AG09309 (cell line): ENCODE measurements around the gene ALDH4A1.
"Not testable (repeated sequence)": the region's sequence is repeated elsewhere in the genome, so short reads cannot be mapped to it uniquely, and the experiment has no call there.

Experiments used
- DNase-seq: peaks from one replicate; pipeline ENCODE4 v3.0.0-alpha.2; 2010; ENCODE audit warnings: low read depth
- H3K4me3 ChIP-seq: 2 replicates; pipeline ENCODE4 v1.5.1; 2011; ENCODE audit warnings: mild to moderate bottlenecking, low read depth, low read length, moderate library complexity; ENCODE audit not compliant: control insufficient read depth
- TF ChIP-seq, protein P1 (sequence below): IDR thresholded peaks from 2 replicates; pipeline ENCODE4 v1.5.1; 2011; ENCODE audit warnings: mild to moderate bottlenecking, low read depth, low read length, inconsistent platforms; ENCODE audit not compliant: insufficient read depth, control insufficient read depth; ENCODE audit errors: missing control alignments

Gene ALDH4A1

DNA sequence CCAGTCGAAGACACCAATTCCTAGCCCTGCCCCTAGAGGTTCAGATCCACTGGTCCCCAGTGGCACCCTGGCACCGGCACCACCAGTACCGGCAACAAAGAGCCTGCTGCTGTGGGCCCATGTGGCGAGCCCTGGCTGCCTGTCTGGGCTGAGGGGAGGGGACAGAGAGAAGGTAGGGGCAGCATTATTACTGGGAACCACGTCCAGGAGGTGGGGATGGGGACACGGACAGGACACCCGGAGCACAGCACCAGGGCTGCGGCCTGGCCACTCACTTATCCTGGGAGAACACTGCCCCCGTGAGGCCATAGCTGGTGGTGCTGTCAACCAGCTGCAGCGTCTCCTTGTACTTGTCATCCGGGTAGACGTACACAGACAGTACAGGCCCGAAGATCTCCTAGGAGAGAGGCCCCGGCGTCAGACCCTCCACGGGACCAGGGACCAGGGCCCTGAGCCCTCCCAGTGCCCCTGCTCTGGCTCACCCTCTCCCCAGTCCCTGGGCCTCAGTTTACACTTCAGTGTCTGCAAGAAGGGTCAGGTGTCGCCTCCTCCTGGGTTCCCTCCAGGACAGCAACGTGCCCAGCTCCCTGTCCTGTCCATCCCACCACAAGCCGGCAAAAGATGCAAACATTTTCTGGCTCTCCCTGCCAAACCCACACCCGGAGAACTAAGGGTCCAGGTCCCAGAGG lies 27.1 kb downstream of the ALDH4A1 start:
- no peak overlapping the region for H3K4me3 ChIP-seq
- peak; percentile 50 for DNase-seq
- TF ChIP-seq, protein P1, sequence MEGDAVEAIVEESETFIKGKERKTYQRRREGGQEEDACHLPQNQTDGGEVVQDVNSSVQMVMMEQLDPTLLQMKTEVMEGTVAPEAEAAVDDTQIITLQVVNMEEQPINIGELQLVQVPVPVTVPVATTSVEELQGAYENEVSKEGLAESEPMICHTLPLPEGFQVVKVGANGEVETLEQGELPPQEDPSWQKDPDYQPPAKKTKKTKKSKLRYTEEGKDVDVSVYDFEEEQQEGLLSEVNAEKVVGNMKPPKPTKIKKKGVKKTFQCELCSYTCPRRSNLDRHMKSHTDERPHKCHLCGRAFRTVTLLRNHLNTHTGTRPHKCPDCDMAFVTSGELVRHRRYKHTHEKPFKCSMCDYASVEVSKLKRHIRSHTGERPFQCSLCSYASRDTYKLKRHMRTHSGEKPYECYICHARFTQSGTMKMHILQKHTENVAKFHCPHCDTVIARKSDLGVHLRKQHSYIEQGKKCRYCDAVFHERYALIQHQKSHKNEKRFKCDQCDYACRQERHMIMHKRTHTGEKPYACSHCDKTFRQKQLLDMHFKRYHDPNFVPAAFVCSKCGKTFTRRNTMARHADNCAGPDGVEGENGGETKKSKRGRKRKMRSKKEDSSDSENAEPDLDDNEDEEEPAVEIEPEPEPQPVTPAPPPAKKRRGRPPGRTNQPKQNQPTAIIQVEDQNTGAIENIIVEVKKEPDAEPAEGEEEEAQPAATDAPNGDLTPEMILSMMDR, result peak; percentile 87

DNA sequence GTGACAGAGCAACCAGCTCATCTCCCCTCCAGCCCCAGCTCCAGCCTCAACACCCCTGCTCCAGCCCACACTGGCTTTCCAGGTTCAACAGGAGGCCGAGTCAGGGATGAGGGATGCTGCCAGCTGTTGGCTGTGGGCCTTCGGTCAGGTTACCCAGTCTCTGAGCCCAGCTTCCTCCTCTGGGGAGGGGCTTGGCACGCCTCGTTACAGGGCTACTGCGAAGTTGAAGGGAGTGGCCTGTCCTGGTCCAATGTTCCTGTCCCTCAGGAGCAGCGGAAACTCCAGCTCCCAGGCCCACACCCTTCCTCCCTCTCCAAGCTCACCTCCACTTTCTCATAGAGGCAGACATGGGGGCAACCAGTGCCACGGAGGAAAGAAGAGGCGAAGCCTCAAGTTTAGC lies 27.8 kb downstream of the ALDH4A1 start:
- H3K4me3 ChIP-seq, result no peak overlapping the region
- TF ChIP-seq, protein P1, result no peak
- DNase-seq, result no peak

DNA sequence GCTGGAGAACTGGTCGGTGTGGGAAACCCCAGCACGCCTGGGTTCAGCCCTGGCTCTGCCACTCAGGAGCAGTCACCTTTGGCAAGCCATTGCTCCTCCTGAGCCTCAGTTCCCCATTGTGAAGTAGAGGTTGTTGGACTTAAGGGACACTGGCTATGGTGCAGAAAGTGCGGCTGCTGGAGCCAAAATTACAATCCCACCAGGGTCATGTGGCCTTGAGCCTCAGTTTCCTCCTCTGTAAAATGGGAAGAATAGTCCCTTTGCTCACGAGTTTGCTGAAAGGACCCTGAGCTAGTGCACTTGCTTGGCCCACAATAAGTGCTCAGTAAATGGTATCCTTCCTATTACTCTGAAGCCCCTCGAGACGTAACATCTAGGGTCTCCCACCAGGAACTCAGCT lies 28.3 kb downstream of the ALDH4A1 start:
- TF ChIP-seq, protein P1, result no peak
- H3K4me3 ChIP-seq, result no peak overlapping the region
- DNase-seq, result no peak

DNA sequence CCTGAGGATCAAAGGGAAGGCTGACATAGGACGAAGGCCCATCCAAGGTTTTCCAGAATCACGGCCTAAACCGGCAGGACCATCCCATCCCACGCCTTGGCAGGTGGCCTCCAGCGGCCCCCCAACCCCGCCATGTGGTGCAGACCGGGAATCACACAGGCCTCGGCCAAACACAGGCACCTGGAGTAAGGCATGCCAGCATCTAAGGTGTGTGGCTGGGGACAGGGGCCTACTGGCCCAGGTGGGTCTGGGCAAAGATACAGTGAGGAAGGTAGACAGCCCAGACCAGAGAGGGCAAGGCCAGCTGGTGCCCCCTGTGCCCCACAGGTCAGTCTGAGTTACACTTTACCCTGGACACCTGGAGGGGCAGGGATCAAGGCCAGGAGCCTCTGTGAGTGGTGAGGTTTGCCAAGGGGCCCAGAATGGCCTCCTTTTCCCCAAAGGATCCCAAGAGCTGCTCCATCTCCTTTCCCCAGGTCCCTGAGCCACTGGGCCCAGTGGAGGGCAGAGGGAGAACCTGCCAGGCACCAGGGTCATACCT lies 30.2 kb downstream of the ALDH4A1 start:
- no peak for DNase-seq
- TF ChIP-seq, protein P1, result no peak
- no peak overlapping the region for H3K4me3 ChIP-seq

DNA sequence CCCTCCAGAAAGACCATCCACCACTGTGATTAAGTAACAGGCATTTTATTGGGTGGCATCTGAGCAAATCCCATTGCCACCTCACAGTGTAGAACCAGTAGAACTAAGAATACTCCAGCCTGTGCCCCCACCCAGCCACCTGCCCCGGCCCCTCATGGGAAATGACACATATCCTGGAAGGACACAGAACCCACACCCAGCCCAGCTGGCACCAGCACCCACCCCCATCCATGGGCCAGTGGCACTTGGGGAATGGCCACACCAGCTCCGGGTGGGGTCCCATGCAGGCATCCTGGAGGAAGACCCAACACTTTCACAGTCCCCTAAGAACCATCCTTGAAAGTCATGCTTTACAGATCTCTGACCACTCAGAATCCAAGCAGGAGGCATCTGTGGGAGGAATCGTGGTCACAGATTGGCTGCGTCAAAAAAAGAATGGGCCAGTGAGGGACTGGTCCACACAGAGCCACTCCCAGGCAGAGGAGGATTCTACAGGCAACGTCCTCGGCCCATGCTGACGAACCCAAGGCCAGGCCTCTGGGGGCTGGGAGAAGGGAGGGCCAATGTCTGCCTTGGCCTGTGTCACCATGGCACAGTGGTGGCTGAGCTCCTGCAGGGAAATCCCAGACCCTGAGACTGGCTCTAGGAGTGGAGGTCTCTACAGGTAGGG lies 30.8 kb downstream of the ALDH4A1 start:
- TF ChIP-seq, protein P1, result no peak

DNA sequence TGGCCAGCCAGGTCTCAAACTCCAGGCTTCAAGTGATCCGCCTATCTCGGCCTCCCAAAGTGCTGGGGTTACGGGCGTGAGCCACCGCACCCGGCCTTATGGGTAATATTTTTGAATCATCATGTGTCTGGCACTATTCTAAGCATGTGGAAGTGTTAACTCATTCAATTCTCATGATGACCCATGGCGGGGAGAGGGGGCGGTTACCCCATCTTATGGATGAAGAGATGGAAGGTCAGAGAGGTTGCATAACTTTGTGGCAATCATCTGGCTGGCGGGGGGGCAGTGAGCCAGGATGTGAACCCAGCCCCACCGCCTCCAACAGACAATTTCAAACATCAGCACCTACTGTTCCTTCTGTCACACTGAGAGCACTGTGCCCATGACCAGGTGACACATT lies 31.4 kb downstream of the ALDH4A1 start:
- TF ChIP-seq, protein P1, result no peak
- no peak for DNase-seq
- H3K4me3 ChIP-seq, result no peak overlapping the region

More for the DNA sequence above, 30.8 kb downstream of the ALDH4A1 start:
- no peak overlapping the region for H3K4me3 ChIP-seq
- no peak for DNase-seq

DNA sequence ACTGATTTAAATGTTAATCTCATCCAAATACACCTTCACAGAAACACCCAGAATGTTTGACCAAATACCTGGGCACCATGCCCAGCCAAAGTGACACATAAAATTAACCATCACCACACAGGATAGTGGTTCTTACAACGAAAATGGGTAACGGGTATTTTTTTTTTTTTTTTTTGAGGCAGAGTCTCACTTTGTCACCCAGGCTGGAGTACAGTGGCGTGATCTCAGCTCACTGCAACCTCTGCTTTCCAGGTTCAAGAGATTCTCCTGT lies 31.8 kb downstream of the ALDH4A1 start:
- not testable (repeated sequence) for DNase-seq, H3K4me3 ChIP-seq
